Keratinocyte (primary cell): ENCODE results near the gene CCNH. TPM values are rescaled to one million over a fixed set of nuclear protein-coding genes. Genes with fewer than 3 reads are reported as not detected.

Experiments
- DNase-seq: peaks from one replicate; pipeline ENCODE4 v3.0.0-alpha.2; 2011; ENCODE audit warnings: low read depth, missing footprints, low spot score
- FAIRE-seq: peaks from 2 replicates; lab custom pipeline; 2011; peaks lifted over from hg19 to GRCh38; lab: Jason Lieb, UNC
- H2AFZ ChIP-seq: 2 replicates; pipeline ENCODE4 v1.6.0; 2012; ENCODE audit warnings: low read length, control low read depth, inconsistent platforms; ENCODE audit not compliant: control insufficient read depth
- H3K27ac ChIP-seq: 2 replicates; pipeline ENCODE4 v1.5.1; 2011; ENCODE audit warnings: low read length; ENCODE audit not compliant: control insufficient read depth, insufficient read depth
- H3K27me3 ChIP-seq: 3 replicates; pipeline ENCODE4 v1.6.0; 2011; ENCODE audit warnings: low read length; ENCODE audit not compliant: control insufficient read depth, insufficient read depth; ENCODE audit errors: extremely low read depth
- H3K36me3 ChIP-seq, 2 experiments: 2 replicates in 1 of 2; 3 replicates in 1 of 2; pipeline ENCODE4 v1.5.1; 2011; ENCODE audit warnings: low read length in 2 of 2, mild to moderate bottlenecking in 1 of 2; ENCODE audit not compliant: control insufficient read depth in 2 of 2, insufficient read depth in 2 of 2; ENCODE audit errors: extremely low read depth in 1 of 2
- H3K4me1 ChIP-seq: 3 replicates; pipeline ENCODE4 v1.5.1; 2011; ENCODE audit warnings: low read length; ENCODE audit not compliant: control insufficient read depth, insufficient read depth; ENCODE audit errors: extremely low read depth
- H3K4me2 ChIP-seq: 3 replicates; pipeline ENCODE4 v1.6.0; 2011; ENCODE audit warnings: low read depth, low read length; ENCODE audit not compliant: control insufficient read depth, insufficient read depth; ENCODE audit errors: extremely low read depth
- H3K4me3 ChIP-seq, 3 experiments: fragments of 200-600 bp in 1 of 3; sonication (generic) in 1 of 3; 2 replicates in 2 of 3; 3 replicates in 1 of 3; pipeline ENCODE4 v1.5.1; 2011 to 2016; ENCODE audit warnings: low read length in 3 of 3, mild to moderate bottlenecking in 3 of 3, control low read depth in 2 of 3, inconsistent platforms in 1 of 3, low read depth in 1 of 3, mixed read lengths in 1 of 3, mixed run types in 1 of 3, moderate library complexity in 1 of 3; ENCODE audit not compliant: control insufficient read depth in 2 of 3, insufficient read depth in 2 of 3; ENCODE audit errors: extremely low read depth in 1 of 3
- H3K79me2 ChIP-seq: 2 replicates; pipeline ENCODE4 v1.6.0; 2012; ENCODE audit warnings: low read length; ENCODE audit not compliant: control insufficient read depth, insufficient read depth
- H3K9ac ChIP-seq: 3 replicates; pipeline ENCODE4 v1.6.0; 2011; ENCODE audit warnings: low read length; ENCODE audit not compliant: control insufficient read depth, insufficient read depth; ENCODE audit errors: extremely low read depth
- H3K9me1 ChIP-seq: 3 replicates; pipeline ENCODE4 v1.6.0; 2011; ENCODE audit warnings: low read length; ENCODE audit not compliant: control insufficient read depth, insufficient read depth; ENCODE audit errors: extremely low read depth
- H3K9me3 ChIP-seq: 2 replicates; pipeline ENCODE4 v1.5.1; 2012; ENCODE audit warnings: low read depth, low read length; ENCODE audit not compliant: control insufficient read depth
- H4K20me1 ChIP-seq: 3 replicates; pipeline ENCODE4 v1.6.0; 2011; ENCODE audit warnings: low read length; ENCODE audit not compliant: control insufficient read depth, insufficient read depth; ENCODE audit errors: extremely low read depth
- EZH2 ChIP-seq: IDR thresholded peaks from one replicate; pipeline ENCODE4 v1.6.1; 2012; ENCODE audit warnings: inconsistent platforms, mild to moderate bottlenecking, low read length, moderate library complexity
- dilution Hi-C: fragments of 300-500 bp; cut with MboI; formaldehyde crosslinking; loops from one replicate; pipeline ENCODE4 v1.7.0; 2020; ENCODE audit warnings: low sequenced_read_pairs; ENCODE audit not compliant: extremely low pct_ligation_motif_present
- polyA plus RNA-seq, 5 experiments: library from polyadenylated mRNA; depleted of rRNA in 3 of 5; stranded (reverse) in 3 of 5; stranded (forward) in 1 of 5; unstranded in 1 of 5; fragments of >200 nt; gene quantifications; 1 replicate in 1 of 5; 2 replicates in 3 of 5; 3 replicates in 1 of 5; pipeline versions ENCODE4 v1.2.1 to v1.2.3, GENCODE V29; 2011 to 2012; ENCODE audit warnings: missing spikeins in 2 of 5, low read depth in 1 of 5, low replicate concordance in 1 of 5
- TF ChIP-seq, protein P1 (sequence below), 3 experiments: IDR thresholded peaks in 1 of 3; conservative IDR thresholded peaks in 1 of 3; optimal IDR thresholded peaks in 1 of 3; 2 replicates in 2 of 3; 3 replicates in 1 of 3; pipeline versions ENCODE3 to v1.5.1; 2011; ENCODE audit warnings: low read length in 3 of 3, mild to moderate bottlenecking in 3 of 3, moderate library complexity in 2 of 3, control low read depth in 1 of 3, inconsistent platforms in 1 of 3; ENCODE audit not compliant: insufficient read depth in 2 of 3; ENCODE audit errors: extremely low read depth in 1 of 3

The CCNH gene
- polyA plus RNA-seq, 1 donor (not counting 4 experiments of a cell fraction or from before 2014, with no cell fraction given): 56.5 TPM

GRCh38 chr5:87423755-87424154 is 11.0 kb upstream of the CCNH start:
- Histone ChIP-seq H3K79me2 (no peaks in the 10 kb centered on the region), H3K4me3 (no peak overlapping the region), H3K4me1 (peaks cover 10% of the 10 kb centered on the region), H3K9ac (no peak overlapping the region), H4K20me1 (no peaks in the 10 kb centered on the region), H3K27me3 (no peaks in the 10 kb centered on the region), H3K4me2 (no peak overlapping the region), H3K27ac (no peak overlapping the region), H2AFZ (no peak overlapping the region), H3K9me3 (no peaks in the 10 kb centered on the region), H3K36me3 (no peaks in the 10 kb centered on the region), H3K9me1 (no peaks in the 10 kb centered on the region)
- DNase-seq (no peak), FAIRE-seq (no peak)
- TF ChIP-seq, protein P1, sequence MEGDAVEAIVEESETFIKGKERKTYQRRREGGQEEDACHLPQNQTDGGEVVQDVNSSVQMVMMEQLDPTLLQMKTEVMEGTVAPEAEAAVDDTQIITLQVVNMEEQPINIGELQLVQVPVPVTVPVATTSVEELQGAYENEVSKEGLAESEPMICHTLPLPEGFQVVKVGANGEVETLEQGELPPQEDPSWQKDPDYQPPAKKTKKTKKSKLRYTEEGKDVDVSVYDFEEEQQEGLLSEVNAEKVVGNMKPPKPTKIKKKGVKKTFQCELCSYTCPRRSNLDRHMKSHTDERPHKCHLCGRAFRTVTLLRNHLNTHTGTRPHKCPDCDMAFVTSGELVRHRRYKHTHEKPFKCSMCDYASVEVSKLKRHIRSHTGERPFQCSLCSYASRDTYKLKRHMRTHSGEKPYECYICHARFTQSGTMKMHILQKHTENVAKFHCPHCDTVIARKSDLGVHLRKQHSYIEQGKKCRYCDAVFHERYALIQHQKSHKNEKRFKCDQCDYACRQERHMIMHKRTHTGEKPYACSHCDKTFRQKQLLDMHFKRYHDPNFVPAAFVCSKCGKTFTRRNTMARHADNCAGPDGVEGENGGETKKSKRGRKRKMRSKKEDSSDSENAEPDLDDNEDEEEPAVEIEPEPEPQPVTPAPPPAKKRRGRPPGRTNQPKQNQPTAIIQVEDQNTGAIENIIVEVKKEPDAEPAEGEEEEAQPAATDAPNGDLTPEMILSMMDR (optimal IDR thresholded peaks at IDR 0.05 in 1 of 3, IDR thresholded peaks at IDR 0.05 in 1 of 3, conservative IDR thresholded peaks at IDR 0.05 in 1 of 3; ENCODE audit: extremely low read depth in 1 of 3, insufficient read depth in 2 of 3, low read length in 3 of 3): no peak
- no peak for TF ChIP-seq EZH2
- dilution Hi-C loops: no loop called here

GRCh38 chr5:87421307-87421706 is 8.6 kb upstream of the CCNH start:
- H2AFZ ChIP-seq: peak overlapping the region; percentile 76
- no peaks in the 10 kb centered on the region for H3K9me1 ChIP-seq
- H4K20me1 ChIP-seq: no peaks in the 10 kb centered on the region
- no peak overlapping the region for H3K4me3 ChIP-seq
- no peak overlapping the region for H3K9ac ChIP-seq
- H3K36me3 ChIP-seq: no peaks in the 10 kb centered on the region
- DNase-seq: peak; percentile 53
- H3K27me3 ChIP-seq: no peaks in the 10 kb centered on the region
- peaks cover 10% of the 10 kb centered on the region for H3K4me1 ChIP-seq
- no peaks in the 10 kb centered on the region for H3K79me2 ChIP-seq
- peak; percentile 87 for FAIRE-seq
- TF ChIP-seq EZH2: no peak
- TF ChIP-seq, protein P1 (optimal IDR thresholded peaks at IDR 0.05 in 1 of 3, IDR thresholded peaks at IDR 0.05 in 1 of 3, conservative IDR thresholded peaks at IDR 0.05 in 1 of 3; ENCODE audit: extremely low read depth in 1 of 3, insufficient read depth in 2 of 3, low read length in 3 of 3): no peak
- H3K4me2 ChIP-seq: peak overlapping the region; percentile 19
- H3K27ac ChIP-seq: peak overlapping the region; percentile 39
- dilution Hi-C loops: no loop called here
- no peaks in the 10 kb centered on the region for H3K9me3 ChIP-seq
